NCI-H82 treated with DMSO at 0.1 percent for 48 hours (cell line): ENCODE measurements around the gene PTGDS.
A peak's percentile ranks its signal among the peaks of the same experiment; 100 is the strongest.

Experiments used
- DNase-seq: peaks from one replicate; lab custom pipeline; 2025; ENCODE audit not compliant: unreplicated experiment; lab: John Stamatoyannopoulos, UW

The PTGDS gene

DNA sequence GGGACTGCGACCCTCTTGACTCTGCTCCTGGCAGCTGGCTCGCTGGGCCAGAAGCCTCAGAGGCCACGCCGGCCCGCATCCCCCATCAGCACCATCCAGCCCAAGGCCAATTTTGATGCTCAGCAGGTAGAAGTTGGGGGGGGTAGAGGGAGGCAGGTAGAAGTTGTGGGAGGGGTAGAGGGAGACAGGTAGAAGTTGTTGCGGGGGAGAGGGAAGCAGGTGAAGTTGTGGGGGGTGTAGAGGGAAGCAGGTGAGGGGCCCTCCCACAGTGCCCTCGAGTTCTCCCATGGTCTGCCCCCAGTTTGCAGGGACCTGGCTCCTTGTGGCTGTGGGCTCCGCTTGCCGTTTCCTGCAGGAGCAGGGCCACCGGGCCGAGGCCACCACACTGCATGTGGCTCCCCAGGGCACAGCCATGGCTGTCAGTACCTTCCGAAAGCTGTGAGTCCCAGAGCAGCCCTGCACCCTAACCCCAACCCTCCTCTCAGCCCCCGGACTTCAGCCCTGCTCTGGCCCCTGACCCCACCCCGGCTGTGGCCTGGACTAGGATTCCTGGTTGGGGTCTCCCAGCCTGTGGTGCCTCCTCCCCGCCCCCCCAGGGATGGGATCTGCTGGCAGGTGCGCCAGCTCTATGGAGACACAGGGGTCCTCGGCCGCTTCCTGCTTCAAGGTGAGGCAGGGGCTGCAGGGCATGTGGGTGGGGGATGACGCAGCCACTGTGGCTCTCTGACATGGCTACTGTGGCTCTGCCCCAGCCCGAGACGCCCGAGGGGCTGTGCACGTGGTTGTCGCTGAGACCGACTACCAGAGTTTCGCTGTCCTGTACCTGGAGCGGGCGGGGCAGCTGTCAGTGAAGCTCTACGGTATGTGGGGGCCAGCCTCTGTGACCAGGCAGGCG lies 31.7 kb upstream of the PTGDS start:
- no peak for DNase-seq

DNA sequence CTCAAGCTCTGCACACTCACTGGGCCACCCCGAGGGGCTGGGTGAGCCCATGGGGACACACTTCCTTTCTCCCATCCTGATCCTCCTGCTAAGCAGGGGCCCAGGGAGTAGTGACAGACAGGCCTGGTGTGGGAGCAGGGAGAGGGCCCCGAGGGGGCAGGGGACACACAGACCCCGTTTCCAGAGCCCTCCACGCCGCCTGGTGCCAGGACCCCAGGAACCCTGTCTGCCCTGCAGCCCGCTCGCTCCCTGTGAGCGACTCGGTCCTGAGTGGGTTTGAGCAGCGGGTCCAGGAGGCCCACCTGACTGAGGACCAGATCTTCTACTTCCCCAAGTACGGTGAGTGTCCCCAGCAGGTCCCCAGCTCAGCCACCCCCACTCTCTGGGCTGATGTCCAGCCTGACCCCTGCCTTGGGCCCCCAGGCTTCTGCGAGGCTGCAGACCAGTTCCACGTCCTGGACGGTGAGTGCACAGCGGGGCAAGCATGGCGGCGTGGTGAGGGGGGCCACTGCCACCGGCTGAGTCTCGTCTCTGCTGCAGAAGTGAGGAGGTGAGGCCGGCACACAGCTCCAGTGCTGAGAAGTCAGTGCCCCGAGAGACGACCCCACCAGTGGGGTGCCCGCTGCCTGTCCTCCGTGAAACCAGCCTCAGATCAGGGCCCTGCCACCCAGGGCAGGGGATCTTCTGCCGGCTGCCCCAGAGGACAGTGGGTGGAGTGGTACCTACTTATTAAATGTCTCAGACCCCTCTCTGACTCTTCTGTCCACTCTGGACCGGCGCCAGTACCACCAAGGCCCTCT lies 30.9 kb upstream of the PTGDS start:
- no peak for DNase-seq

DNA sequence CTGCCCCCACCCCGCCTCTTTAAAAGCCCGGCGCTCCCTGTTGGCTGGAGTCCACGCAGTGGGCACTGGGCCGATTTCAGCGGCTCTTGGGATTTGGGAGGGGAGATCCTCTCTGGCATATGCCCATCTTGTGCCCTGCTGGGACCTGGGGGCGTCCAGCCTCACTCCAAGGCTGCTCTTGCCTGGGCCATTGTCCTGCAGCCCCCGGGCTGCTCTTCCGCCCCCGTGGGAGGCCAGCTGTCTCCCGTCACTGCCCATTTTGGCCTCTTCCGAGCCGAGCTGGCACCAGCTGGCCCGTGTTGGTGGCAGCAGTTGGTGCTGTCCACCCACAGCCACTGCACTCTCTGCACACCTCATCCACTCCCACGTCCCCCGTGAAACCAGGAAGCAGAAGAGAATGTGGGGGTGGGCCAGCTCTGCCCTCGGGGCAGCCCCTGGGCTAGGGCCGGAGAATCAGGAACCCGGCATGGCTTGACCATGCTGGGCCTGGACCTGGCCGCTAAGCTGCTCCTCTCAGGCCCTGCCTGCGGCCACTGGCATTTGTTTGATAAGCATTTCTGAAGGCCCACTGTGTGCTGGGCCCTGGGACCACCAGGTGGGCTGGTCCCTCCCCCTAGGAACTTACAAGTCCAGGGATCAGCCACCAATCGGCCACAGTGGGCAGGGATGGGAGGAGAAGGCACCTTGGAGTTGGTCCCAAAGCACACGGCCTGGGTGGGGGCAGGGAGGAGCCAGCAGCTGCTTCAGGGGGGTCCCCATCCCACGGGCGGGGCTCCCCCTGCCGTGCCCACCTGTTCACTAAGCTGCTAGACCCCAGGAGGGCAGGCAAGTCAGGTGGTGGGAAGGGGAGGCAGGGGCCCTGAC lies 30.0 kb upstream of the PTGDS start:
- DNase-seq = no peak

DNA sequence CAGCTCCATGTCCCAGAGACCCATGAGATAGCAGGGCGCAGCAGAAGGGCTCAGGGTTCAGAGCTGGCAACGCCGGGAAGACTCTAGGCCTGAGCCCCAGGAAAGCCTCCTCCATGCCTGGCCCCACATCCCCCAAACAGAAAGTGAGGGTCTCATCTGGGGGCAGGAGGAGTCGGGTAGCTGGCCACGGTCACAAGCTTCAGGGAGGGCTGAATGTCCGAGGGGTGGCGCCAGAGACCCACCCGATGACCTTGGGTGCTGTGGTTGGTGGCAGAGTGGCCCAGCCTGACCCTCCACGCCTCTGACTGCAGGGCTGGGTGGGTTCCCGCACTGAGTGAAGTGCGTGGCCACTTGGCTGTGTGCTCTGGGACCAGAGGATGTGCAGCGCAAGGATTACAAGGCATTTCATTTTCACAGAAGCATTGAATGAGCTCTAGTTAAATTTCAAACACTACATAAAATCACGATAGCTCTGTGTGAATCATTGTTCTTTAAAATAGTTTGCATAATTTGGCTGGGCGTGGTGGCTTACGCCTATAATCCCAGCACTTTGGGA lies 29.3 kb upstream of the PTGDS start:
- DNase-seq = no peak

DNA sequence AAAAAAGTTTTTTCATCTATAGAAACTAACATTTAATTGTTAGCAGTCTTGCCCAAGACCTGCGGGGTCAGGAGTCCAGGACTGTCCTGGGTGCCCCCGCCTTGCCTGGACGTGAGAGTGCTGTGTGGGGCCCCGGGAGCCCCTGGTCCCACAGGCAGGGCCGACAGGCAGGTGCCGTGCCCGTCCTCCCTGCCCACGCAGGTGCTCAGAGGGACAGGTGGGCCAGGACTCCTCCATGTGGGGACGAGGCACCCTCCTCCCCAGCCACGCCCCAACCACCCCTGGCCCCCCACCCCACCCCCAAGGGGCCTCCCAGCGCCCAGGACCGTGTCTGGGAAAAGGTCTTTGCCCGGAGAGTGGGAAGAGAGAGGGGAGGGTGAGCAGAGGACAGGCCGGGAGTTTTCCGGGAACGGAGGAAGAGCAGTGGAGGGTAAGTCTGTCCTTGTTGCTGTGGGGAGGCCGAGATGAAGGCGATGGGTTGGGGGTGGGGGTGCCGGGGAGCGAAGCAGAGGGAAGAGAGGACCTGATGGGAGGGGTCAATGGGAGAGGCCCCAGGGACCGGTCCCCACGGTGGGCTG lies 28.0 kb upstream of the PTGDS start:
- no peak for DNase-seq

DNA sequence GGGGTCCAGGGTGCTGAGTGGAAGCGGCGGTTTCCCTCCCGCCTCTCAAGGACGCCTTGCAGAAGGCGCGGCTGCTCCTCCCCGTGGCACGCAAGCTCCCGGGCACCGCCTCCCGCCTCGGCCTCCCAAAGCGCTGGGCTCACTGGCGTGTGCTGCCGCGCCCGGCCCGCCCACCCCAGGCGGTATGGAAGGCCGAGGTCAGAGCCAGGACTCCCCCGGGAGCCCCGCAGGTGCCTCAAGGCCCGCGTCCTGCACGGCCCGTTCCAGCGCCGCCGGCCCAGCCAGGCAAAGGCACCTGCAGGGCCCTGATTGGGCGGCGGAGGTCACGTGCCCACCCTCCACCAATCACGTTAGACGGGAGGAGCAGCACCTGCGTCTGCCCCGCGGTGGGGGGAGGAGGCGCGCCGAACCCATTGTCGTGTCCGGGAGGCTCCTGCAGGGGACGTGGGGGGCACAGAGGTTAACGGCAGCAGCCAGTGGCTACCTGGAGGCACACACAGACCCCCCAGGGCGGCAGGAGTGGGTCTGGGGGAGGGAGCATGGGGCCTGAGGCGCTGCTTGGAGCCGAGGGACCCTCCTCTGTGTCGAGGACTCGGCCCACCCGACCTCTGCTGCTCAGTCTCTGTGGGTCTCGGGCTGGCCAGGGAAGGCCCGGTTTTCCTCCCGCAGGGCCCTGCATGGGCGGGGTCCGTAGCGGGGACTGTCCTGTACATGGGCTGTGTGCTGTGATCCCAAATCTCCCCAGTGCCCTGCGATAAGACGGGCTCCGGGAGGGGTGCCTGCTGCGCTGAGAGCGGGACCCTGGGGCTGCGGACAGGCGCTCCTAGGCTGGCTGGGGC lies 27.3 kb upstream of the PTGDS start:
- peak; percentile 62 for DNase-seq

DNA sequence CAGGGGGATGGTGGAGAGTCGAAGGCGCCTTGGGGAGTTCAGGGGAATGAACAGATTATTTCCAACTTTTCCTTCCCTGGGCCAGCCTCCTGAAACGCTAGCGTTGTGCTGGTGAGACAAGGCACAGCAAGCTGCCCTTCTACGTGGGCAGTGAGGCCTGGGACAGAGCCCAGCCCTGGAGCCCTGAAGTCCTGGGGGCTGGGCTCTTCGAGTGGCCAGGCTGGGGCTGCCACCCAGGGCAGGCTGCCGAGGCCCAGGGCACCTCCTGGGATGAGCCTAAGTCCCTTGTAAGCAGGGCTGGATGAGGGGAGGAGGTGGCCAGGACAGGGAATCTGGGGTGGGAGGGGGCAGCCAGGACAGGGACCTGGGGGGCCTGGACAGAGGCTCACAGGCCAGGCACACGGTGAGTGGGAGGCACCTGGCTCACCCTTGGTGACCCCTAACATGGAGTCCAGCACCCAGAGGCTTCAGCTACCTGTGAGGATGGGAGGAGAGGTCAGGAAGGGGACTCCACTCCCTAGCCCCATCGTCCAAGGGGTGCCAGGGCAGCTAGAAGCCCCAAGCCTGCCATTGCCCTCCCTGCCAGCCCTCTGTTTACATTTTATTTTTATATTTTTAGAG lies 26.5 kb upstream of the PTGDS start:
- no peak for DNase-seq

DNA sequence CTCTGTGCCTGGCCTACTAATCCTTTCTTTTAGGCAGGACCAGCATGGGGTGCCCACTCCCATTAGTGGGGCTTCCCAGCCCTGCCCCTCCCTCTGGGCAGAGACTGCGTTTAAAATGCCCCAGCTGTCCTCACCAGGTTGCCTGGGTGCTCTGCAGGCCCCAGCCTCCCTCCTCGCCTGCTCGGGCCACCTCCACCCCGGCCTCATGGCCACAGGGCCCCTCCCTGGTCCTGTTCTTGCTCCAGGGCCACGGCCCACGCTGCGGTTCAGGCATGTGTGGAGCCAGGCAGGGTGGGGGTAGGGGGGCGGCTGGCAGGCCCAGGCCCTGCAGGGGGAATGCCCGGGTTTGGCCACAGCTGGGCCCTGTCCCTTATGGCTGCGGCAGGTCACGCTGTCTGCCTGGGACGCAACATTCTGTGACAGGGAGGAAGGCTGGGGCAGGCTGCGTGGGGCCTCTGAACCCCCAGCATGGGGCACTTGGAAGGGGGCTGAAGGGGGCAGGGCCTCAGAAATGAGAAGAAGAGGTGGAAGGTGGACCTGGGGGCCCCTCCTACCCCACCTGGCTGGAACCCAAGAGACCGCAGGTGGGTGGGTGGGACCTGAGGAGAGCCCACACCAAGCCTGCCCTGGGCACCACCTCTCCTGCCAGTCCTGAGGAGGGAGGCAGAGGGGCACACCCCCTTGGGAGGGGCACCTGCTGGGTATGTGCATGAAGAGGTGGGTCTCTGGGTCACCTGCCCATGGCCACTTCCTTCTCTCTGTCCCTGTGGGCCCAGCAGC lies 25.6 kb upstream of the PTGDS start, which contains the start of gene LCN12:
Gene LCN12 (plus strand): TSS at position 733 of the 780 bp plus-strand sequence. CDS start 55 bp downstream, outside the sequence.
- DNase-seq = no peak

DNA sequence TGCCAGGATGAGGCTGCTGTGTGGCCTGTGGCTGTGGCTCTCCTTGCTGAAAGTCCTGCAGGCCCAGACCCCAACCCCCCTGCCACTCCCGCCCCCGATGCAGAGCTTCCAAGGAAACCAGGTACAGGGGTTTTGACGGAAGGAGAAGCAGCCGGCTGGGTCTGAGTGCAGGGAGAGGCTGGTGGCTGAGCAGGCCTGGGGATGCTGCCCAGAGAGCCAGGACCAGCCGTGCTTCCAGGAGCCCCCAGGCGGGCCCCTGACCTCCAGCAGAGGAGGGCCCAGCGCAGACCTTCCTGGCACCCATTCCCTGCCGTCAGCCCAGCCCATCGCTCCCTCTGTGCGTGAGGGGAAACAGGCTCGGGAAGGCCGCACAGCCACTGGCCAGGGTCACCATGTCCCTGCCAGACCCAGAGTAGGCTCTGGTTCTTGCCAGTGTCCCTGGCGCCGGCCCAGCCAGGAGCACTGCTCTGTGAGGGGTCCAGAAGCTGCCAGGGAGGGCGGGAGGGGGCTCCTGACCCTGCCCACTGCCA lies 24.9 kb upstream of the PTGDS start:
- no peak for DNase-seq

DNA sequence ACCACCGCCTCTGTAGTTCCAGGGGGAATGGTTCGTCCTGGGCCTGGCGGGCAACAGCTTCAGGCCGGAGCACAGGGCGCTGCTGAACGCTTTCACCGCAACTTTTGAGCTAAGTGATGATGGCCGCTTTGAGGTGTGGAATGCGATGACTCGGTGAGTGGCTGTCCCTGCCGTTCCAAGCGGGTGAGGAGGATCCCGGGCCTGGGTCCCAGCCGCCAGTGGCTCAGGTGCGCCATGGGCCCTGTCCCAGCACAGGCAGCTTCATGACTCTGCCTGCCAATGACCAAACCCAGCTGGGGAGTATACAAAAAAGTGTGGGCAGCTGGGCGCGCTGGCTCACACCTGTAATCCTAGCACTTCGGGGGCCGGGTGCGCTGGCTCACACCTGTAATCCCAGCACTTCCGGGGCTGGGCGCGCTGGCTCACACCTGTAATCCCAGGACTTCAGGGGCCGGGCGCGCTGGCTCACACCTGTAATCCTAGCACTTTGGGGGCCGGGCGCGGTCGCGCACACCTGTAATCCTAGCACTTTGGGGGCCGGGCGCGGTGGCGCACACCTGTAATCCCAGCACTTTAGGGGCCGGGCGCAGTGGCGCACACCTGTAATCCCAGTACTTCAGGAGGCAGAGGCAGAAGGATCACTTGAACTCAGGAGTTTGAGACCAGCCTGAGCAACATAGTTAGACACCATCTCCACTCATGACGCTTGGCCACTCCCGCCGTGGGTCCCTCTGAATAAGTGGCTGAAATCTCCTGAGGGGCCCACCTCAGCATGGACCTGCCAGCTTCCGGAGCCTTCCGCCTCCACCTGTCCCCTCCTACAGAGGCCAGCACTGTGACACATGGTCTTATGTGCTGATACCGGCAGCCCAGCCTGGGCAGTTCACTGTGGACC lies 24.2 kb upstream of the PTGDS start:
- DNase-seq = no peak

DNA sequence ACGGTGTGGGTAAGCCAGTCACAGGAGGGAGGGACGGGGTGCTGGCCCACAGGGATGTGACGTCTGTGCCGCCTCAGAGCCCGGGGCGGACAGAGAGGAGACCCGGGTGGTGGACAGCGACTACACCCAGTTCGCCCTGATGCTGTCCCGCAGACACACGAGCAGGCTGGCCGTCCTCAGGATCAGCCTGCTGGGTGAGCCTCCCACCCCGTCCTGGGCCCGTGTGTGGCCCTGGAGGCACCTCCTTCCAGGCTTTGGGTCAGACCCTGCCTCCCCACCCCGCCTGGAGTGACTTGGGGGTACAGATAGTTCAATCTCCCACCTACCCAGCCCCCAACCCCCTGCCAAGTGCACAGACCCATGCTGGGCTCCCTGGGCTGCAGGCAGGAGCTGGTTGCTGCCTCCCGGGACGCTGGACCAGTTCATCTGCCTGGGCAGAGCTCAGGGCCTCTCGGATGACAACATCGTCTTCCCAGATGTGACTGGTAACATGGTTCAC lies 23.5 kb upstream of the PTGDS start:
- no peak for DNase-seq

DNA sequence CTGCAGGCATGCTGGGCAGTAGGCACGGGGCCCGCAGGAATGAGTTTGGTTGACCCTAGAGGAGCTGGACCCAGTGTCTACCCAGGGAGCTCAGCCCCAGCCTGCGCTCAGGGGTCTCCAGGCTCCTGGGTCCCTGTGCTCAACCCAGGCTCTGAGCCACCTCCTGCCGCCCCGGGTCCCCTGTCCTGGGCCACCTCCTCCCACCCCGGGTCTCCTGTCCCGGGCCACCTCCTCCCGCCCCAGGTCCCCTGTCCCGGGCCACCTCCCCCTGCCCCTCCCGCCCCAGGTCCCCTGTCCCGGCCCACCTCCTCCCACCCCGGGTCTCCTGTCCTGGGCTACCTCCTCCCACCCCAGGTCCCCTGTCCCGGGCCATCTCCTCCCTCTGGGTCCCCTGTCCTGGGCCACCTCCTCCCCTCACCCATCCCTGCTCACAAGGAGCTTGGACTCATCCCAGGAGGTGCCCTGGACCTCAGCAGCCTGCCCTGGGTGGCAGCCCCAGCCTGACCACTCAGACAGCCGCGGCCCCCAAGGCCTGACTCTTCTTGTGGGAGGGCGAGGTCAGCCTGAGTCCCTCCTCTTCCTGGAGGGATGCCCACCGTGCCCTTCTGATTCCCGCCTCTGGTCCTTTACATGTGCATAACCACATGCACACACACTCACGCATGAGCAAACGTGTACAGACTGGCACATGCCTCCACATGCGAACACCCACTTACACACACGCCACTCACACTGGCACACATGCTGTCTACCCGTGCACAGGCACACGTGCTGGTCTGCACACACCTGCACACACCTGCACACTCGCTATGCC lies 22.8 kb upstream of the PTGDS start:
- DNase-seq = no peak

DNA sequence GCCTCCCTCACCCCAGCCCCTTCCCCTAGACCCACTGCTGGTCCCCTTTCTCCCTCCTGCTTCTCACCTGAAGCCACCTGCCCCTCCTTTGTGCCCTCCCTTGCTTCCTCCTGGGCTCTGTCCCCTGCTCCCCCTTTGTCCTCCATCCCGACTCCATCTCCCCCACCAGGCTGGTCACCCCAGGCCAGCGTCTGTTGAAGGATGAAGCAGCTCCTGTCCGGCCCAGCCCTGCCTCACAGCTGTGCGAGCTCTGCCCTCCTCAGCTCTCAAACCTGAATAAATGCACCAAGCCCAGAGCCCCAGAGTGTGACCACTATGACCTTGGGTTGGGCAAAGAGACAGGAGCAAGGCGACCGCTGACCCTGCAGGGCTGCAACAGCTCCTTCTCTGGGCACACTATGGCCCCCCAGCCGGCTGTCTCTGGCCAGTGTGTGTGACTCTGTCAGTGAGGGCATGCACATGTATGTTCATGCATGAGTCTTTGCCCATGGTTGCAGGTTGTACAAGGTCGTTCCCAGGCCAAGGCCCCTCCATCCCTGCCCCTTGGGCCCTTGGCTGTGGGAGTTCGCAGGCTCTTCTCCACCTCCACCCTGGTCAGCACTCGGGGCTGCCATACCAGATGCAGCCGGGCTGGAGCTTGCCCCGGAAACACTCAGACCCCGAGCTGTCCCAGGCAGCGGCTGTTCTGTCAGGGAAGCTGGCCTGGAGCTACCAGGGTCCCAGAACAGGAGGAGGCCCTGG lies 21.9 kb upstream of the PTGDS start:
- DNase-seq = no peak

DNA sequence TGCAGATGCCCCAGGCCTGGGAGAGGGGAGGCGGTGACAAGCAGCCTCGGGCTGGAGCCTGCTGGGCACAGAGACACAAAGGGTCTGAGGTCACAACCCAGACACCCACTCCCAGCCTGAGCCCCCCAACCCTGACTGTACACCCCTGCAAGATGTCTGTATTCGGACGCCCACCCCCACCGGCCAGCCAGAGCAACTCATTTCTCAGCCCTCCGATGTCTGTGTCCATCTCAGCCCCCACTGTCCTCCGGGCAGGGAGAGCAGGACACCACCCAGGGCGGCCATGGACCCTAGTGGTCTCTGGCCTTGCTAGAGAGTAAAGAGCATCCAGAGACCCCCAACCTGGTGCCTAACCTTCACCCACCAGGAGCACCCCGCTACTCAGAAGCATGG lies 21.4 kb upstream of the PTGDS start:
- no peak for DNase-seq

DNA sequence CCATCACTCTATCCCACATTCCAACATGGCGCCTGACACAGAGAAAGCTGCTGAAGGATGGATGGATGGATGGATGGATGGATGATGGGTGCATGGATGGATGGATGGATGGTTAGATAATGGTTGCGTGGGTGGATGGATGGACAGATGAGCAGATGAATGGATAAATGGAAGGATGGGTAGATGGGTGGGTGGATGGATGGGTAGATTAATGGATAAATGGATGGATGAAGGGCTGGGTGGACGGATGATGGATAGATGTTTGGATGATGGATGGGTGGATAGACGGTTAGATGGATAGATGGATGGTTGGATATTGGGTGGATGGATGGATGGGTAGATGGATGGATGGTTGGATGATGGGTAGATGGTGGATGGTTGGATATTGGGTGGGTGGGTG lies 20.7 kb upstream of the PTGDS start:
- no peak for DNase-seq
